Measurements from ENCODE around the gene GFPT2.

GFPT2 gene

DNA sequence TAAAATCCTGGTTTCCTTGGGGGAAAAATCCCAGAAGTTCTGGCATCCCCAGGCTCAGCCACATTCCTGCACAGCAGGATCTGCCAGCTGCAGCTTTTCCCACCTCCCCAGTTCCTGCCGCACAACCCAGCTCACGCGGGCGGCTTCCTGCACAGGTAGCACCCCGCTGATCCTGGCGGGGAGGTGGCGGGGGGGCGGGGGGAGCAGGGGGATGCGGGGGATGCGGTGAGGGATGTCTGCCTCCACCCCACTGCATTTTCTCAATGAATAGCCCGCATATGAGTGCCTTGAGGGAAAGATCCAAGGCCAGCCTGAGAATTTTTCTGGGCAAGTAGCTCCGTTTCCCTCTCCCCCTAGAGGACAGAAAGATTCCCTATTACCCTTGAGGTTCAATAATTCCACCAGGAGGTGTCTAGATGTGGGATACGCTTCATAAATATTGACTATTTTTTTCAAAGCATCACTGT lies 21.1 kb downstream of the GFPT2 start:
- no peak for DNase-seq

- DNase-seq = no peak
Observed at GRCh38 chr5:180331647-180331950, 21.5 kb downstream of the GFPT2 start.

DNA sequence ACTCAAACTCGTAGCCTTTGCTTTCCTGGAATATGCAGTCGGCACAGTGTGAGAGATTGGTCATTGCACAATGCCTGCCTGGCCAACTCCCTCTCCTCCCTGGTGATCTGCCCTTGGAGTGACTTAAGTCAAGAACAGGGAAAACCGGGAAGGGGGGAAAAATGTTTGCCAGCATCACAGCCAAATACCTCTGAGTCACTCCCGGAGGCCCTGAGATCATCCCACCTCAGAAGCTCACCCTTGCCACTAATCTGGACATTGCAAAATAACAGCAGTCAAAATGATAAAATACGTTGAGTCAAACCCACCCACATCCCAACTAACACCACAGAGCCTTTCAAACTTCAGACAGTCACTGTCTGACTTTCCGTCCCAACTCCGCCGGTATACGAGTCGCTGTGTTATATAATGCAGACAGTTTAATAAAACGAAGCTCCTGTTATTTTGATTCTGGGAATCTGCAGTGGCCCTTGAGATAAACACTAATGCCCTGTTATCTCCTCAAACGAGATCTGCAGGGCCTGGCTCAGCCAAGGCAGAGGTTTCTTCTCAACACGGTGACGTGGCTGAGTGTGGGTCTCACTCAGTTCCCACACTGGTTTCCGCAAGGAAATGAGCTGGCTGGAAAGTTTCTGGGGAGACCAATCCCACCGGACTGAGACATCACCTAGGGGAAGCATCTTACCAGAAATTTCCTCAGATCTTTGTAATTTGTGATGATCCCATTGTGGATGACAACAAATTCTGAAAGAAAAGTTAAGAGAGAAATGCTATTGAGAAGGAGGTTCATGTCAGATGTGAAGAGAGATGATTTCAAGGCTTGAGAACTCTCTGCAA lies 22.1 kb downstream of the GFPT2 start:
- DNase-seq = no peak

GRCh38 chr5:180330270-180330648 lies 22.9 kb downstream of the GFPT2 start:
- no peak for DNase-seq

GRCh38 chr5:180329606-180330269 lies 23.4 kb downstream of the GFPT2 start:
- DNase-seq = no peak

DNA sequence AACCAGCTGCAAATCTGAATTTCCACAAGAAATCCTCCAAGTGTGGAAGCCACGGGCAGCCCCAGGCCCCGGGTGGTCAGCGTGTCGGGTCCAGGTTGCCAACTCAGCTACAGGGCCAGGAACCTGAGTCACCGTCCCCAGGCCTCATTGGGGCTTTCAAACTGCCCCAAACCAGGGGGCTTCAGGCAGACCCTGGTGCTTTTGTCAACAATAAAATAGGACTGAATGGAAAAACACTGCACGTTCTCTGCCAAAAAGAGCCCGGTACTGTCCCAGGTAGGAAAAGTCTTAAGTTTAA lies 24.0 kb downstream of the GFPT2 start:
- DNase-seq = no peak

- peak; percentile 12 for DNase-seq
Observed at GRCh38 chr5:180328296-180329137, 24.6 kb downstream of the GFPT2 start.

DNA sequence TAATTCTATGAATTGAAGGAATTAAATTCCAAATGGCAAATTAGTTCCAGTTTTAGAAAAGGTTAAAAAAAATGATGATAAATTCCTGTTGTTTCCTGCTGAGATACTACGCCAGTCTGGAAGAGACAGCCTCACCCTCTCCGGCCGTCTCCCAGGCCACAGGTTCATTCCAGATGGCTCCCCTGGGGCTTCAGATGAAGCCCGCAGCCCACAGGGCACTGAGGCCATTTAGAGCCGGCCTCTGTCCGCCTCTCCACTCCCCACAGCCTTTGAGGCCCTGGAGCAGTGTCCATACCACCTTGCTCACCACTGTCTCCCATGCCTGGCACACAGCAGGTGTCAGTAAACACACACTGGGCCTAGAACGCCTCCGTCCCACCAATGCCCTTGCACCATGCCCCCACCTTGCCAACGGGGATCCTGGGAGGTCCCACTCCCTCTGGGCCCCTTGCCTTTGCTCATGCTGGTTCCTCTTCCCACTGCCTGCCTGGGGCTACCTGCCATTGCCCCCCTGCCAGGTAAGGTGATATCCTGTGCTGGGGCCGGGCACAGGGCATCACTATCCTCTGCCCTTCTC lies 26.1 kb downstream of the GFPT2 start:
- no peak for DNase-seq

DNA sequence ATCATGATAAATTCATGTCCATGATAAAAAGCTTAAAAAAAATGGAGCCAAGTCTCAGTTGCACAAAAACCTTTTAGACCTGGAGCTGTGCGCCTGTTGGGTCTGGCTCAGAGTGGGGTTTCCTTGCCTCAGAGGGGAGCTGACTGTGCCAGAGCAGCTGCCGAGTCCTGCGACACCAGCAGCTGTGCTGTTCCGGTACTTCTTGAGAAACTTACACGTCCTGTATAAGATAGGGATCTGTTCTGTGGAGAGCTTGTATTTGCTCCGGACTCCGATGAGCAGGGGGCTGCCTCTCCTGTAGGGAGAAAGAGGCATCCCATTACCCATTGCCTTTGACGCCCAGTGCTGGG lies 28.6 kb downstream of the GFPT2 start:
- no peak for DNase-seq

- DNase-seq = no peak
Observed at GRCh38 chr5:180323941-180324600, 29.1 kb downstream of the GFPT2 start.

GRCh38 chr5:180323160-180323559 lies 30.0 kb downstream of the GFPT2 start:
- no peak for DNase-seq

- DNase-seq = no peak
Observed at GRCh38 chr5:180318456-180319089, 34.6 kb downstream of the GFPT2 start.

- no peak for DNase-seq
Observed at GRCh38 chr5:180316586-180316985, 36.5 kb downstream of the GFPT2 start.

- no peak for DNase-seq
Observed at GRCh38 chr5:180315762-180316212, 37.3 kb downstream of the GFPT2 start.

- DNase-seq = no peak
Observed at GRCh38 chr5:180313677-180314505, 39.2 kb downstream of the GFPT2 start.

DNA sequence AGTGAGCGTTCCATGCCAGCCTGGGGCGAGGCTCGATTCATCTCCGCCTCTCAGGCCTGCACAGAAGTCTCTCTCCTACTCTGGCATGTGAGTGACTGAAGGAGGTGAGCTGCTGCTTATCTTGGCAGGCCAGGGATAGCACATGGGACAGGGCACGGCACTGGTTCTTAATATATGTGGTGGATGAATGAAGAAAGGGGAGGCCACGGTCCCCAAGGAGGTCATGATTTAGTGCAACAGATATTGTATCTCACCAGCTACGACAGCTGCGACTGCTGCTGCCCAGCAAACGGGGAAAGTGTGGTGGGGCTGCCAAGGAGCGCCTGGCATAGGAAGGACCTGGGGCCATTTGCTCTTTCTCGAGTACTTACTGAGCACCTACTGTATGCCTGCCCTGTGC lies 41.9 kb downstream of the GFPT2 start:
- no peak for DNase-seq

- DNase-seq = no peak
Observed at GRCh38 chr5:180306796-180307195, 46.3 kb downstream of the GFPT2 start.

GRCh38 chr5:180305481-180305880 lies 47.7 kb downstream of the GFPT2 start:
- DNase-seq = no peak

- no peak for DNase-seq
Observed at GRCh38 chr5:180304431-180305375, 48.4 kb downstream of the GFPT2 start.

DNA sequence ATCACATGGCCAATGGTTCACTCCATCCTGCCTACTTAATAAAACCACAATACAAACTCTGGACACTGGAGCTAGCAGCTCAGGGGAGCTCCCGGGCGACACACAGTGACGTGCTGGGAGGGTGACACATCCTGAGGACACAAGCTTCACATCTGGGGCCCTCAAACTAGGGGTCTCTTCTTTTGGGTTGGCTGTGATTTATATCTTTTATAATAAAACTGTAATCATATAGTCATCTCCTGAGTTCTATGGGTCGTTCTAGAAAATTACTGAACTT lies 49.2 kb downstream of the GFPT2 start:
- no peak for DNase-seq

All from NCI-H524 treated with DMSO at 0.1 percent for 48 hours (cell line).